Stimulated activated naive CD4-positive, alpha-beta T cell treated with Interleukin-2 at 50 U/mL for 16 hours (primary cell): ENCODE results near the gene INS.

Experiments
- DNase-seq: peaks from one replicate; lab custom pipeline; 2025; lab: John Stamatoyannopoulos, UW

INS gene

GRCh38 chr11:2114430-2115241 is 46.4 kb downstream of the INS start:
- no peak for DNase-seq

- no peak for DNase-seq
Measured at GRCh38 chr11:2113776-2114175, 47.2 kb downstream of the INS start.

GRCh38 chr11:2110521-2110920 is 50.5 kb downstream of the INS start:
- no peak for DNase-seq
